Loucy (cell line): Measurements from ENCODE around the gene GMEB2.

Experiments used
- H2AFZ ChIP-seq: fragments of 200-600 bp; sonication (generic); 2 replicates; pipeline ENCODE4 v1.6.0; 2016; ENCODE audit warnings: antibody characterized with exemption, mild to moderate bottlenecking, low read length, moderate library complexity
- H3F3A ChIP-seq: fragments of 200-600 bp; 2 replicates; pipeline ENCODE4 v1.6.0; 2016; ENCODE audit warnings: antibody characterized with exemption, low read depth, mild to moderate bottlenecking
- H3K27me3 ChIP-seq: fragments of 200-600 bp; sonication (generic); 2 replicates; pipeline ENCODE4 v1.6.1; 2014; ENCODE audit warnings: low read length, mild to moderate bottlenecking; ENCODE audit not compliant: insufficient read depth, poor library complexity, severe bottlenecking
- H3K36me3 ChIP-seq: fragments of 200-600 bp; sonication (generic); 2 replicates; pipeline ENCODE4 v1.6.1; 2016; ENCODE audit warnings: low read length; ENCODE audit not compliant: insufficient read depth
- H3K4me1 ChIP-seq: fragments of 200-600 bp; sonication (generic); 2 replicates; pipeline ENCODE4 v1.5.1; 2014; ENCODE audit warnings: low read length, mild to moderate bottlenecking; ENCODE audit not compliant: insufficient read depth, poor library complexity, severe bottlenecking
- H3K4me2 ChIP-seq: fragments of 200-600 bp; sonication (generic); 2 replicates; pipeline ENCODE4 v1.6.0; 2014; ENCODE audit warnings: antibody characterized with exemption, low read length, low read depth, mild to moderate bottlenecking; ENCODE audit not compliant: poor library complexity, severe bottlenecking
- H3K4me3 ChIP-seq: fragments of 200-600 bp; sonication (generic); 2 replicates; pipeline ENCODE4 v1.5.1; 2014; ENCODE audit warnings: low read length, mild to moderate bottlenecking, mixed read lengths; ENCODE audit not compliant: poor library complexity, severe bottlenecking
- H3K79me2 ChIP-seq: fragments of 200-600 bp; sonication (generic); 2 replicates; pipeline ENCODE4 v1.6.1; 2014; ENCODE audit warnings: low read length; ENCODE audit not compliant: insufficient read depth
- H3K9ac ChIP-seq: fragments of 200-600 bp; sonication (generic); 2 replicates; pipeline ENCODE4 v1.6.0; 2014; ENCODE audit warnings: mild to moderate bottlenecking, low read depth, low read length, moderate library complexity; ENCODE audit not compliant: poor library complexity, severe bottlenecking
- H3K9me2 ChIP-seq: fragments of 200-600 bp; sonication (generic); replicated peaks from 2 replicates; pipeline ENCODE4 v1.6.1; 2016; ENCODE audit warnings: low read depth, low read length, mixed read lengths
- H3K9me3 ChIP-seq: fragments of 200-600 bp; sonication (generic); 2 replicates; pipeline ENCODE4 v1.6.1; 2014; ENCODE audit warnings: mild to moderate bottlenecking, antibody characterized with exemption, low read length, low read depth; ENCODE audit not compliant: insufficient read depth
- H4K20me1 ChIP-seq: fragments of 200-600 bp; sonication (generic); 2 replicates; pipeline ENCODE4 v1.6.0; 2014; ENCODE audit warnings: antibody characterized with exemption, low read length, mild to moderate bottlenecking; ENCODE audit not compliant: insufficient read depth, poor library complexity, severe bottlenecking
- EZH2phosphoT487 ChIP-seq: fragments of 200-600 bp; IDR thresholded peaks from 2 replicates; pipeline ENCODE4 v1.6.1; 2018; ENCODE audit warnings: antibody characterized with exemption, mild to moderate bottlenecking, moderate library complexity, borderline replicate concordance
- TF ChIP-seq, protein P1 (sequence below): fragments of 200-600 bp; sonication (generic); conservative IDR thresholded peaks from 2 replicates; pipeline ENCODE4 v1.5.1; 2014; ENCODE audit warnings: mild to moderate bottlenecking, antibody characterized with exemption, low read length

The GMEB2 gene

DNA sequence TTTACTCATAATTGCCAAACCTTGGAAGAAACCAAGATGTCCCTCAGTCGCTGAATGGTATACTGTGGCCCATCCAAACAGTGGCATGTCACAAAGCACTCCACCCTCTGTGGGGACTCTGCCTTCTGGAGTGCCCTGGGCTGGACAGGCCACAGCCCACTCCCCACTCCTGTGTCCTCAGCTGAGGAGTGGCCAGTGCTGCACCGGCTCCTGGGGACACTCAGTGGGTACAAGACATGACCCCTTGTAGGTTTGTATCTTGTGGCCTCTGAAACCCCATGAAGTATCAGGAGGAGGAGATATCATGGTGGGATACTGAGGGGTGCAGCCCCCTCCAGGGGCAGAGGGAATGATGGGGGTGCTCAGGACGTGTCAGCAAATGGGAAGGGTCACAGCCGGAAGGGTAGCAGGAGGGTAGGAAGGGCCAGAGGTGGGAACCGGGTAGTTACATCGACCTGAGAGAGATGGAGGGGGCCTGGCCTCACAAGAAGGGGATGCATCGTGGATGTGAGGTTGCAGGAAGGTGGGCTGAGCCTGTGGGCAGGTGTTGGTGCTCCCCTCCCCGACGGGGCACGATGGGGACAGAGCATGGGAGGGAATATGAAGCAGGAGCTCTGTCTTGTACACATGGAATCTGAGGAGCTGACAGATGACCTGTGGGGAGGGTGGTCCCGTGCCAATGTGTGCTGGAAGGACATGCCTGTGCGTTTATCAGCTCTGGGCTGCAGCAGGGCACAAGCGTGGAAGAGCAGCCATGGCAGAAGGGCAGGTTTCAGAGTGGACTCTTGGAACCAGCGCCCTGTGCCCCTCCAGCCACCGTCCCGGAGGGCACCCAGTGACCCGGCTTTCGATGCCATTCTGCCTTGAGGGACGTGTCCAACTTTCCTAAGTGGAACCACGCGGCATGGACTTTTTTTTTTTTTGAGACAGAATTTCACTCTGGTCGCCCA lies 41.0 kb downstream of the GMEB2 start:
- Histone ChIP-seq H3K79me2 (no peaks in the 10 kb centered on the region), H3F3A (no peaks in the 10 kb centered on the region), H3K4me1 (no peaks in the 10 kb centered on the region), H3K4me2 (no peak overlapping the region), H4K20me1 (no peaks in the 10 kb centered on the region), H3K36me3 (no peaks in the 10 kb centered on the region; the same call in 1 of the 2 replicates), H3K9ac (no peak overlapping the region), H3K4me3 (no peak overlapping the region), H2AFZ (no peak overlapping the region), H3K9me3 (no peaks in the 10 kb centered on the region), H3K9me2 (no peaks in the 10 kb centered on the region), H3K27me3 (no peaks in the 10 kb centered on the region)
- TF ChIP-seq, protein P1, sequence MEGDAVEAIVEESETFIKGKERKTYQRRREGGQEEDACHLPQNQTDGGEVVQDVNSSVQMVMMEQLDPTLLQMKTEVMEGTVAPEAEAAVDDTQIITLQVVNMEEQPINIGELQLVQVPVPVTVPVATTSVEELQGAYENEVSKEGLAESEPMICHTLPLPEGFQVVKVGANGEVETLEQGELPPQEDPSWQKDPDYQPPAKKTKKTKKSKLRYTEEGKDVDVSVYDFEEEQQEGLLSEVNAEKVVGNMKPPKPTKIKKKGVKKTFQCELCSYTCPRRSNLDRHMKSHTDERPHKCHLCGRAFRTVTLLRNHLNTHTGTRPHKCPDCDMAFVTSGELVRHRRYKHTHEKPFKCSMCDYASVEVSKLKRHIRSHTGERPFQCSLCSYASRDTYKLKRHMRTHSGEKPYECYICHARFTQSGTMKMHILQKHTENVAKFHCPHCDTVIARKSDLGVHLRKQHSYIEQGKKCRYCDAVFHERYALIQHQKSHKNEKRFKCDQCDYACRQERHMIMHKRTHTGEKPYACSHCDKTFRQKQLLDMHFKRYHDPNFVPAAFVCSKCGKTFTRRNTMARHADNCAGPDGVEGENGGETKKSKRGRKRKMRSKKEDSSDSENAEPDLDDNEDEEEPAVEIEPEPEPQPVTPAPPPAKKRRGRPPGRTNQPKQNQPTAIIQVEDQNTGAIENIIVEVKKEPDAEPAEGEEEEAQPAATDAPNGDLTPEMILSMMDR, result no peak
- TF ChIP-seq EZH2phosphoT487, result no peak

GRCh38 chr20:63582382-63583063 lies 44.4 kb downstream of the GMEB2 start:
- Histone ChIP-seq H2AFZ (no peak overlapping the region), H3K9ac (no peak overlapping the region), H3K79me2 (no peaks in the 10 kb centered on the region), H3F3A (no peaks in the 10 kb centered on the region), H3K9me3 (no peaks in the 10 kb centered on the region), H3K4me2 (no peak overlapping the region), H3K36me3 (no peaks in the 10 kb centered on the region), H4K20me1 (no peaks in the 10 kb centered on the region), H3K27me3 (no peaks in the 10 kb centered on the region), H3K4me3 (no peak overlapping the region), H3K9me2 (no peaks in the 10 kb centered on the region), H3K4me1 (no peaks in the 10 kb centered on the region)
- TF ChIP-seq, protein P1, result no peak
- no peak for TF ChIP-seq EZH2phosphoT487

- H3K4me3 ChIP-seq, result no peak overlapping the region
- no peak overlapping the region for H3K9ac ChIP-seq
- H3K27me3 ChIP-seq, result no peaks in the 10 kb centered on the region
- H4K20me1 ChIP-seq, result no peaks in the 10 kb centered on the region
- no peaks in the 10 kb centered on the region for H3K36me3 ChIP-seq
- H3K9me2 ChIP-seq, result no peaks in the 10 kb centered on the region
- H3K9me3 ChIP-seq, result no peaks in the 10 kb centered on the region
- H3F3A ChIP-seq, result no peaks in the 10 kb centered on the region
- TF ChIP-seq, protein P1, result peak; percentile 64
- TF ChIP-seq EZH2phosphoT487, result no peak
- no peak overlapping the region for H3K4me2 ChIP-seq
- H3K4me1 ChIP-seq, result no peaks in the 10 kb centered on the region
- no peak overlapping the region for H2AFZ ChIP-seq
- no peaks in the 10 kb centered on the region for H3K79me2 ChIP-seq
Observed at GRCh38 chr20:63580796-63581461, 46.0 kb downstream of the GMEB2 start.
